ENCODE measurements around the gene PBXIP1. TPM values are rescaled to one million over a fixed set of nuclear protein-coding genes. Genes with fewer than 3 reads are reported as not detected.

PBXIP1 gene
- total and polyA plus RNA-seq, 10 of the 15 experiments (the other 5 are each of a cell fraction or from before 2014, with no cell fraction given), result 0.63 to 25.6 (median 15.4) TPM

GRCh38 chr1:154902938-154903566 lies 52.8 kb downstream of the PBXIP1 start:
- WGBS (ENCODE audit: insufficient coverage, insufficient replicate concordance, low lambda C conversion rate, missing lambda C conversion rate), result 44% methylated on average over 3 of the region's 3 CpGs
- no peaks in the 10 kb centered on the region for H3K79me2 ChIP-seq (ENCODE audit: control insufficient read depth, insufficient read depth, low read length)
- H3K4me3 ChIP-seq, result no peak overlapping the region
- in situ Hi-C loops (cut with MboI), result no loop called here
- DNase-seq (ENCODE audit: low read depth, low spot score) (no peak), ATAC-seq (no peak), FAIRE-seq (no peak)
- H4K20me1 ChIP-seq (ENCODE audit: control insufficient read depth, insufficient read depth), result no peaks in the 10 kb centered on the region
- no peak overlapping the region for H3K4me2 ChIP-seq (ENCODE audit: control insufficient read depth, insufficient read depth)
- TF ChIP-seq ZSCAN29 (IDR thresholded peaks at IDR 0.05) (no peak), GATAD2B (conservative IDR thresholded peaks at IDR 0.05; ENCODE audit: low read depth) (no peak), RELA (IDR thresholded peaks at IDR 0.05; ENCODE audit: borderline replicate concordance, partially characterized antibody) (no peak), KLF5 (IDR thresholded peaks at IDR 0.05; ENCODE audit: partially characterized antibody) (no peak), GABPA (IDR thresholded peaks at IDR 0.05; ENCODE audit: low read depth) (no peak), DPF2 (IDR thresholded peaks at IDR 0.05) (no peak), CHD1 (IDR thresholded peaks at IDR 0.05; ENCODE audit: low read depth, low read length) (no peak), STAT1 (conservative IDR thresholded peaks at IDR 0.05) (no peak), PML (IDR thresholded peaks at IDR 0.05; ENCODE audit: low read length) (no peak), ZNF384 (IDR thresholded peaks at IDR 0.05; ENCODE audit: borderline replicate concordance, low read depth, low read length) (no peak)
- TF ChIP-seq, protein P1, sequence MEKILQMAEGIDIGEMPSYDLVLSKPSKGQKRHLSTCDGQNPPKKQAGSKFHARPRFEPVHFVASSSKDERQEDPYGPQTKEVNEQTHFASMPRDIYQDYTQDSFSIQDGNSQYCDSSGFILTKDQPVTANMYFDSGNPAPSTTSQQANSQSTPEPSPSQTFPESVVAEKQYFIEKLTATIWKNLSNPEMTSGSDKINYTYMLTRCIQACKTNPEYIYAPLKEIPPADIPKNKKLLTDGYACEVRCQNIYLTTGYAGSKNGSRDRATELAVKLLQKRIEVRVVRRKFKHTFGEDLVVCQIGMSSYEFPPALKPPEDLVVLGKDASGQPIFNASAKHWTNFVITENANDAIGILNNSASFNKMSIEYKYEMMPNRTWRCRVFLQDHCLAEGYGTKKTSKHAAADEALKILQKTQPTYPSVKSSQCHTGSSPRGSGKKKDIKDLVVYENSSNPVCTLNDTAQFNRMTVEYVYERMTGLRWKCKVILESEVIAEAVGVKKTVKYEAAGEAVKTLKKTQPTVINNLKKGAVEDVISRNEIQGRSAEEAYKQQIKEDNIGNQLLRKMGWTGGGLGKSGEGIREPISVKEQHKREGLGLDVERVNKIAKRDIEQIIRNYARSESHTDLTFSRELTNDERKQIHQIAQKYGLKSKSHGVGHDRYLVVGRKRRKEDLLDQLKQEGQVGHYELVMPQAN (conservative IDR thresholded peaks at IDR 0.05), result no peak
- ChIA-PET SMC1A (ENCODE audit: uncharacterized antibody, unreplicated experiment) (interaction anchor here (1.2 kb wide), 1 partner anchor 9 kb away, joined by 3 read pairs; no protein-coding TSS in a partner anchor), POLR2A (interaction anchor here (0.5 to 0.6 kb wide), 2 partner anchors 90 to 207 kb away, joined by 3 to 4 read pairs; no protein-coding TSS in a partner anchor), CTCF (no interaction called here), RAD21 (ENCODE audit: unreplicated experiment) (no interaction called here)
- intact Hi-C loops (cut with micrococcal nuclease; ENCODE audit: unreplicated experiment), result no loop called here
- no peaks in the 10 kb centered on the region for H3K36me3 ChIP-seq (ENCODE audit: control insufficient read depth in 2 of 2, insufficient read depth in 2 of 2, low read length in 1 of 2)
- no peaks in the 10 kb centered on the region for H3K27me3 ChIP-seq (replicated peaks in 1 of 2; ENCODE audit: control insufficient read depth in 2 of 2, insufficient read depth in 2 of 2, low read length in 1 of 2)
- no peak overlapping the region for H3K9ac ChIP-seq (ENCODE audit: control insufficient read depth, insufficient read depth, low read length)
- H2AFZ ChIP-seq (ENCODE audit: control insufficient read depth, low read depth, low read length), result no peak overlapping the region
- H3K4me1 ChIP-seq (ENCODE audit: control insufficient read depth, insufficient read depth, low read length), result no peaks in the 10 kb centered on the region
- no TSS peak for BruUV-seq (replicated peaks)
- H3K27ac ChIP-seq (ENCODE audit: control insufficient read depth, insufficient read depth), result no peak overlapping the region
- H3K9me3 ChIP-seq (replicated peaks; ENCODE audit: control insufficient read depth, insufficient read depth, low read length), result no peaks in the 10 kb centered on the region
